ENCODE data around the gene NCBP1.

Gene NCBP1

GRCh38 chr9:97660340-97660739, 26.7 kb downstream of the NCBP1 start:
- no peak for TF ChIP-seq CTCF (IDR thresholded peaks at IDR 0.05; ENCODE audit: low read depth, low read length)
- Histone ChIP-seq H3K27ac (no peak overlapping the region), H3K4me3 (ENCODE audit: low read depth, low read length) (no peak overlapping the region), H3K9me3 (ENCODE audit: severe bottlenecking) (no peaks in the 10 kb centered on the region), H3K36me3 (peaks cover 97% of the 10 kb centered on the region), H3K27me3 (ENCODE audit: insufficient read depth, low read depth, severe bottlenecking) (no peaks in the 10 kb centered on the region)
- DNase-seq = no peak

GRCh38 chr9:97660847-97661246, 27.2 kb downstream of the NCBP1 start:
- Histone ChIP-seq H3K27me3 (ENCODE audit: insufficient read depth, low read depth, severe bottlenecking) (no peaks in the 10 kb centered on the region), H3K27ac (no peak overlapping the region), H3K9me3 (ENCODE audit: severe bottlenecking) (no peaks in the 10 kb centered on the region), H3K36me3 (peaks cover 95% of the 10 kb centered on the region), H3K4me3 (ENCODE audit: low read depth, low read length) (no peak overlapping the region)
- no peak for TF ChIP-seq CTCF (IDR thresholded peaks at IDR 0.05; ENCODE audit: low read depth, low read length)
- DNase-seq = no peak

- Histone ChIP-seq H3K9me3 (ENCODE audit: severe bottlenecking) (no peaks in the 10 kb centered on the region), H3K27ac (no peak overlapping the region), H3K27me3 (ENCODE audit: insufficient read depth, low read depth, severe bottlenecking) (no peaks in the 10 kb centered on the region), H3K4me3 (ENCODE audit: low read depth, low read length) (no peak overlapping the region), H3K36me3 (peaks cover 95% of the 10 kb centered on the region)
- no peak for DNase-seq
- no peak for TF ChIP-seq CTCF (IDR thresholded peaks at IDR 0.05; ENCODE audit: low read depth, low read length)
Observed at GRCh38 chr9:97665742-97666141, 32.1 kb downstream of the NCBP1 start.

GRCh38 chr9:97666907-97667686, 33.5 kb downstream of the NCBP1 start:
- H3K4me3 ChIP-seq (ENCODE audit: low read depth, low read length) = no peak overlapping the region
- H3K27ac ChIP-seq = no peak overlapping the region
- H3K36me3 ChIP-seq = peaks cover 96% of the 10 kb centered on the region
- TF ChIP-seq CTCF (IDR thresholded peaks at IDR 0.05; ENCODE audit: low read depth, low read length) = no peak
- no peak for DNase-seq
- no peaks in the 10 kb centered on the region for H3K27me3 ChIP-seq (ENCODE audit: insufficient read depth, low read depth, severe bottlenecking)
- H3K9me3 ChIP-seq (ENCODE audit: severe bottlenecking) = no peaks in the 10 kb centered on the region

- no peak for DNase-seq
- no peak overlapping the region for H3K4me3 ChIP-seq (ENCODE audit: low read depth, low read length)
- peaks cover 96% of the 10 kb centered on the region for H3K36me3 ChIP-seq
Observed at GRCh38 chr9:97668485-97668884, 34.9 kb downstream of the NCBP1 start.

More at GRCh38 chr9:97668485-97668884, 34.9 kb downstream of the NCBP1 start:
- Histone ChIP-seq H3K27me3 (ENCODE audit: insufficient read depth, low read depth, severe bottlenecking) (no peaks in the 10 kb centered on the region), H3K9me3 (ENCODE audit: severe bottlenecking) (no peaks in the 10 kb centered on the region), H3K27ac (no peak overlapping the region)
- no peak for TF ChIP-seq CTCF (IDR thresholded peaks at IDR 0.05; ENCODE audit: low read depth, low read length)
